ENCODE results near the gene LSAMP.
A peak's percentile ranks its signal among the peaks of the same experiment; 100 is the strongest.

The LSAMP gene

GRCh38 chr3:116165135-116165534, 280.2 kb downstream of the LSAMP start:
- DNase-seq (ENCODE audit: low read depth): no peak
- TF ChIP-seq, protein P1, sequence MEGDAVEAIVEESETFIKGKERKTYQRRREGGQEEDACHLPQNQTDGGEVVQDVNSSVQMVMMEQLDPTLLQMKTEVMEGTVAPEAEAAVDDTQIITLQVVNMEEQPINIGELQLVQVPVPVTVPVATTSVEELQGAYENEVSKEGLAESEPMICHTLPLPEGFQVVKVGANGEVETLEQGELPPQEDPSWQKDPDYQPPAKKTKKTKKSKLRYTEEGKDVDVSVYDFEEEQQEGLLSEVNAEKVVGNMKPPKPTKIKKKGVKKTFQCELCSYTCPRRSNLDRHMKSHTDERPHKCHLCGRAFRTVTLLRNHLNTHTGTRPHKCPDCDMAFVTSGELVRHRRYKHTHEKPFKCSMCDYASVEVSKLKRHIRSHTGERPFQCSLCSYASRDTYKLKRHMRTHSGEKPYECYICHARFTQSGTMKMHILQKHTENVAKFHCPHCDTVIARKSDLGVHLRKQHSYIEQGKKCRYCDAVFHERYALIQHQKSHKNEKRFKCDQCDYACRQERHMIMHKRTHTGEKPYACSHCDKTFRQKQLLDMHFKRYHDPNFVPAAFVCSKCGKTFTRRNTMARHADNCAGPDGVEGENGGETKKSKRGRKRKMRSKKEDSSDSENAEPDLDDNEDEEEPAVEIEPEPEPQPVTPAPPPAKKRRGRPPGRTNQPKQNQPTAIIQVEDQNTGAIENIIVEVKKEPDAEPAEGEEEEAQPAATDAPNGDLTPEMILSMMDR (conservative IDR thresholded peaks at IDR 0.05; ENCODE audit: control insufficient read depth, insufficient read depth, low read depth, low read length): no peak
- no peak overlapping the region for H3K4me3 ChIP-seq (ENCODE audit: control insufficient read depth, low read depth, low read length)

DNA sequence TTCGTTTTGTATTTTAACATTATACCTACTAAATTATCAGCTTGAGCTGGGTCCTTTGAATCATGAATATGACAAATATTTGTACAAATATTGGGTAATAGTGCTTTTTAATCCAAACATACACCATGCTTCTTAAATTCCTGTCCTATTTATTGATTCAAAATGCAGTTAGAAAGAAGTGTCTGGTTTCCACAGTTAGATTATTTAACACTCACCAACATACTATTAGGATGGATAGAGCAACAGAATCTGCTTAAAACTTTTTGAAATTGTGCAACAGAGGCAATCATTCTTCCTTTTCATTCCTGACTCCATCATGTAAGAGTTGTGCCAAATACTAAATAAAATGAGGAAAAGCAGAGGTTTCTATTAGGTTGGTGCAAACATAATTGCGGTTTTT, 281.2 kb downstream of the LSAMP start:
- TF ChIP-seq, protein P1 (conservative IDR thresholded peaks at IDR 0.05; ENCODE audit: control insufficient read depth, insufficient read depth, low read depth, low read length): no peak
- no peak for DNase-seq (ENCODE audit: low read depth)
- H3K4me3 ChIP-seq (ENCODE audit: control insufficient read depth, low read depth, low read length): no peak overlapping the region

DNA sequence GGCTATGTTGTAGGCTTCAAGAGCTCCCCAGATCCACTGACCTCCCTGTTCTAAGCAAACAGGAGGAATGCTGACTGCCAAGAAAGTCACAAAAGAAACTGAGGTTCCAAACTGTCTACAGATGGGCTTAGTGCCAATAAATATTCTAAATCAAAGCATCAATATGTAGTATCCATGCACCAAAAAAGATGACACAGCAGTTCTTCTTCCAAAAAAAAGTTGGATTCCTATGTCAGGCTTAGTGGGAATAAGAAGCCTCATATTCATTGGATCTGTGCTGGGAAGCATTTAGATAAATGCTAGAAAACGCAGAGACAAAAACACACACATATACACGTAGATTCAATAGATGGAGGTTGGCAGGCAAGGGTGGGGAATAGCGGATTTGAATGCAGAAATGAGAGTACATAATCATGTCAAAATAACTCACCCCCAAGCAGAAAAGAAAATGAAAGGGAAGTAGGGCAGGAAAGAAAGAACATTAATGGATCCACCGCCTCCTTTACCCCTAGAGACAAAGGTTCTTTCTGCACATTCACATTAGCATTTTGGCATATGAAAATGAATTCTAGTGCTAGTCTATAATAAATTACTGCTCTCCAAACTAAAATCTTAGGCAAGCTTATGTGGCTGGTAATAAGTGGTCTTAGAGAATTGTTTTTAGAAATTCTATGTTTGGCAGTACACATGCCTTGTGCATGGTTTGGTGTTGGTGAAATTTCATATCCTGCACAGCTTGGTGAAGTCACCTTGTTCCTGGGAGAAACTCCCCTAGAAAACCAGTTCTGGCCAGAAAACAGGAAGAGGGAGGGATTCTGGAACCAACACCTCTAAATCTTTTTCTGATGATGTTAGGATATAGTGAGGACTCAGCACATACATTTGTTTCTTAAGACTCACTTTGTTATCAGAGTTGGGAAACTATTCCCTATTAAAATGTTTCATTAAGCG, 283.4 kb downstream of the LSAMP start:
- DNase-seq (ENCODE audit: low read depth): no peak
- TF ChIP-seq, protein P1 (conservative IDR thresholded peaks at IDR 0.05; ENCODE audit: control insufficient read depth, insufficient read depth, low read depth, low read length): no peak
- no peak overlapping the region for H3K4me3 ChIP-seq (ENCODE audit: control insufficient read depth, low read depth, low read length)

GRCh38 chr3:116160594-116160993, 284.7 kb downstream of the LSAMP start:
- TF ChIP-seq, protein P1 (conservative IDR thresholded peaks at IDR 0.05; ENCODE audit: control insufficient read depth, insufficient read depth, low read depth, low read length): no peak
- H3K4me3 ChIP-seq (ENCODE audit: control insufficient read depth, low read depth, low read length): no peak overlapping the region
- DNase-seq (ENCODE audit: low read depth): no peak

- TF ChIP-seq, protein P1 (conservative IDR thresholded peaks at IDR 0.05; ENCODE audit: control insufficient read depth, insufficient read depth, low read depth, low read length): no peak
- H3K4me3 ChIP-seq (ENCODE audit: control insufficient read depth, low read depth, low read length): no peak overlapping the region
- peak; percentile 21 for DNase-seq (ENCODE audit: low read depth)
These were observed 289.4 kb downstream of the LSAMP start for GRCh38 chr3:116155841-116156240.

DNA sequence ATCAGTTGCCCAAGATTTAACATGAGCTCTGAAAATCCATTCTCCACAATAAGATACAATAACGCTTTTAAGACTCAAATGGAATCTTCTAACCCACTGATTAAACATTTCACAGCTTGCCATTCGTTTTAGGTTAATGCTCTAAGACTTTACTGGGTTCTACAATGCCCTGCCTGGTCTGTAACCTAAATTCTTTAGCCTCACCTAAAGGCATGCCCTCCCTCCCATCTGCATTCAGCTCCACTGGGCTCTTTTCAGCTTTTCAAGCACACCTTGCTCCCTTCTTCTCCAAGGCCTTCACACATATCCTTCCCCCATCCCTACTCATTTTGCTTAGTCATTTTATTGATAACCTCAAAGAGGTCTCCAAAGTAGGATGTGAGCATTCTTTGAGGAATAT, 290.9 kb downstream of the LSAMP start:
- no peak for DNase-seq (ENCODE audit: low read depth)
- TF ChIP-seq, protein P1 (conservative IDR thresholded peaks at IDR 0.05; ENCODE audit: control insufficient read depth, insufficient read depth, low read depth, low read length): no peak
- H3K4me3 ChIP-seq (ENCODE audit: control insufficient read depth, low read depth, low read length): no peak overlapping the region
